MCF 10A (cell line): ENCODE results near the gene TEX12. TPM values are rescaled to one million over a fixed set of nuclear protein-coding genes. Genes with fewer than 3 reads are reported as not detected.

Source experiments
- BruUV-seq: library from RNA; stranded (reverse); fragments of 400-500 nt; replicated peaks from 2 replicates; lab custom pipeline; 2021; lab: Mats Ljungman, UMichigan
- CTCF ChIA-PET: fragments of 300-600 bp; sonication (Branson Sonifier 250); formaldehyde crosslinking; extraction: SDS; loops from one replicate; lab custom pipeline; 2021; ENCODE audit warnings: antibody characterized with exemption, inconsistent platforms; lab: Yijun Ruan, JAX
- POLR2A ChIA-PET: fragments of 300-600, 350-650 bp; sonication (Branson Sonifier 250); formaldehyde crosslinking; extraction: SDS; loops from one replicate; lab custom pipeline; 2020; ENCODE audit warnings: antibody characterized with exemption, inconsistent platforms; lab: Yijun Ruan, JAX
- DNase-seq: peaks from one replicate; pipeline ENCODE4 v3.0.0-alpha.2; 2018; ENCODE audit not compliant: unreplicated experiment
- H3K27ac Mint-ChIP-seq: one replicate; pipeline ENCODE4 v1.8.0; 2022; ENCODE audit warnings: mild to moderate bottlenecking, low read depth, mixed read lengths; ENCODE audit not compliant: unreplicated experiment
- H3K27me3 Mint-ChIP-seq: one replicate; pipeline ENCODE4 v1.8.0; 2022; ENCODE audit warnings: mixed read lengths; ENCODE audit not compliant: insufficient read depth, unreplicated experiment
- H3K36me3 Mint-ChIP-seq: one replicate; pipeline ENCODE4 v1.8.0; 2022; ENCODE audit warnings: mild to moderate bottlenecking, moderate library complexity, mixed read lengths; ENCODE audit not compliant: insufficient read depth, unreplicated experiment
- H3K4me1 Mint-ChIP-seq: one replicate; pipeline ENCODE4 v1.8.0; 2022; ENCODE audit warnings: mixed read lengths; ENCODE audit not compliant: insufficient read depth, unreplicated experiment
- H3K4me3 Mint-ChIP-seq: one replicate; pipeline ENCODE4 v1.8.0; 2022; ENCODE audit warnings: mild to moderate bottlenecking, moderate library complexity, mixed read lengths; ENCODE audit not compliant: unreplicated experiment
- H3K9me3 Mint-ChIP-seq: one replicate; pipeline ENCODE4 v1.8.0; 2022; ENCODE audit warnings: mixed read lengths; ENCODE audit not compliant: unreplicated experiment
- intact Hi-C: fragments of 100-400 bp; cut with micrococcal nuclease; formaldehyde crosslinking; loops from 2 replicates; pipeline ENCODE4 v1.14.1; 2022
- total RNA-seq: library from RNA; stranded (reverse); gene quantifications from 2 replicates; pipeline ENCODE4 v1.2.3, GENCODE V29; 2022
- TF ChIP-seq, protein P1 (sequence below): fragments of 200-600 bp; IDR thresholded peaks from one replicate; pipeline ENCODE4 v1.8.0; 2022; ENCODE audit warnings: antibody characterized with exemption, mild to moderate bottlenecking; ENCODE audit not compliant: unreplicated experiment

TEX12 gene
- total RNA-seq, 1 experiment from 2014 or later = not detected

DNA sequence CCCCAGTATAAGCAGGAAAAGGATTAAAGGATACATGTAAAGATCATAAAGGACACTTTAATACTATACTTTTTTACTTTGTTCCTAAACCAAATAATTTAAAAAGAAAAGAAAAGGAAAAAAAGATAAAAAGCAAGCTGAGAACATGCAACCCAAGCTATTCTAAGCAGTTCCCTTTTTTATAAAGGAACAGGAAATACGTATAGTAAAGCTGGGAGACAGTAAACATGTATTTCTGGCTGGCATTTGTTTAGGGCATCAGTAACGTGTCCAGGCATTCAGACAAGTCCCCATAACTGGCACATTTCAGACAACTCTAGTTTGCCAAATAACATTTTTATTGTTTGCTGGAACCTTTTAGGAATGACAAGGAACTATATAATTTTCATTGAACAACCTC is 33.1 kb downstream of the TEX12 start:
- H3K36me3 Mint-ChIP-seq = no peaks in the 10 kb centered on the region
- intact Hi-C loops = no loop called here
- peaks cover 16% of the 10 kb centered on the region for H3K4me1 Mint-ChIP-seq
- DNase-seq = no peak
- ChIA-PET CTCF (interaction anchor here (0.6 to 1.2 kb wide), 3 partner anchors 19 to 533 kb away, joined by 3 to 4 read pairs (median 4); no protein-coding TSS in a partner anchor), POLR2A (interaction anchor here (0.7 to 1.7 kb wide), 3 partner anchors 10 to 114 kb away, joined by 3 to 7 read pairs (median 4); partner anchors contain the start of genes IL18, SDHD and TIMM8B)
- H3K27me3 Mint-ChIP-seq = no peaks in the 10 kb centered on the region
- H3K9me3 Mint-ChIP-seq = no peaks in the 10 kb centered on the region
- no TSS peak for BruUV-seq
- H3K27ac Mint-ChIP-seq = no peak overlapping the region
- TF ChIP-seq, protein P1, sequence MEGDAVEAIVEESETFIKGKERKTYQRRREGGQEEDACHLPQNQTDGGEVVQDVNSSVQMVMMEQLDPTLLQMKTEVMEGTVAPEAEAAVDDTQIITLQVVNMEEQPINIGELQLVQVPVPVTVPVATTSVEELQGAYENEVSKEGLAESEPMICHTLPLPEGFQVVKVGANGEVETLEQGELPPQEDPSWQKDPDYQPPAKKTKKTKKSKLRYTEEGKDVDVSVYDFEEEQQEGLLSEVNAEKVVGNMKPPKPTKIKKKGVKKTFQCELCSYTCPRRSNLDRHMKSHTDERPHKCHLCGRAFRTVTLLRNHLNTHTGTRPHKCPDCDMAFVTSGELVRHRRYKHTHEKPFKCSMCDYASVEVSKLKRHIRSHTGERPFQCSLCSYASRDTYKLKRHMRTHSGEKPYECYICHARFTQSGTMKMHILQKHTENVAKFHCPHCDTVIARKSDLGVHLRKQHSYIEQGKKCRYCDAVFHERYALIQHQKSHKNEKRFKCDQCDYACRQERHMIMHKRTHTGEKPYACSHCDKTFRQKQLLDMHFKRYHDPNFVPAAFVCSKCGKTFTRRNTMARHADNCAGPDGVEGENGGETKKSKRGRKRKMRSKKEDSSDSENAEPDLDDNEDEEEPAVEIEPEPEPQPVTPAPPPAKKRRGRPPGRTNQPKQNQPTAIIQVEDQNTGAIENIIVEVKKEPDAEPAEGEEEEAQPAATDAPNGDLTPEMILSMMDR = no peak
- H3K4me3 Mint-ChIP-seq = no peak overlapping the region

DNA sequence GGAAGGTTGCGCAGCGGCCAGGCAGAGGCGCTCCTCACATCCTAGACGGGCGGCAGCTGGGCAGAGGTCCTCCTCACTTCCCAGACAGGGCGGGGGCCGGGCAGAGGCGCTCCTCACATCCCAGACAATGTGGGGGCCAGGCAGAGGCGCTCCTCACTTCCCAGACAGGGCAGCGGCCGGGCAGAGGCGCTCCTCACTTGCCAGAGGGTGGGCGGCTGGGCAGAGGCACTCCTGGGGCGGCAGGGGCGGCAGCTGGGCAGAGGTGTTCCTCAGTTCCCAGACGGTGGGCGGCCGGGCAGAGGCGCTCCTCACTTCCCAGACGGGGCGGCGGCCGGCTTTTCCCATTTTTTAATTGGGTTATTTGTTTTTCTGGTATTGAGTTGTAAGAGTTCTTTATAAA is 38.9 kb downstream of the TEX12 start:
- Mint-ChIP-seq H3K9me3 (no peaks in the 10 kb centered on the region), H3K27ac (no peak overlapping the region), H3K36me3 (no peaks in the 10 kb centered on the region), H3K4me1 (no peaks in the 10 kb centered on the region), H3K4me3 (no peak overlapping the region), H3K27me3 (no peaks in the 10 kb centered on the region)
- POLR2A ChIA-PET = no interaction called here
- DNase-seq = no peak
- TF ChIP-seq, protein P1 = no peak
- BruUV-seq = no TSS peak
- CTCF ChIA-PET = interaction anchor here (1.4 to 4.2 kb wide), 2 partner anchors 14 to 76 kb away, joined by 5 to 21 read pairs; no protein-coding TSS in a partner anchor
- intact Hi-C loops = no loop called here

DNA sequence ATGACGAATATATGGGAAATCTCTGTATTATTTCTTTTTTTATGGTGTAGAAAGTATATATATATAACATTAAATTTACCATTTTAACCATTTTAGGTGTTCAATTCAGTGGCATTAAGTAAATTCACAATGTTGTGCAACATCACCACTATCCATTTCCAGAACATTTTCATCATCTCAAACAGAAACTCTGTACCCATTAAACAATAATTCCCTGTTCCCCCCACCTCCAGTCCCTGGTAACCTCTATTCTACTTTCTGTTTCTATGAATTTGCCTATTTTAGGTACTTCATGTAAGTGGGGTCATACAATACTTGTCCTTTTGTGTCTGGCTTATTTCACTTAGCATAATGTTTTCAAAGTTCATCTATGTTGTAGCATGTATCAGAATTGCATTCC is 43.7 kb downstream of the TEX12 start:
- intact Hi-C loops = no loop called here
- H3K36me3 Mint-ChIP-seq = no peaks in the 10 kb centered on the region

DNA sequence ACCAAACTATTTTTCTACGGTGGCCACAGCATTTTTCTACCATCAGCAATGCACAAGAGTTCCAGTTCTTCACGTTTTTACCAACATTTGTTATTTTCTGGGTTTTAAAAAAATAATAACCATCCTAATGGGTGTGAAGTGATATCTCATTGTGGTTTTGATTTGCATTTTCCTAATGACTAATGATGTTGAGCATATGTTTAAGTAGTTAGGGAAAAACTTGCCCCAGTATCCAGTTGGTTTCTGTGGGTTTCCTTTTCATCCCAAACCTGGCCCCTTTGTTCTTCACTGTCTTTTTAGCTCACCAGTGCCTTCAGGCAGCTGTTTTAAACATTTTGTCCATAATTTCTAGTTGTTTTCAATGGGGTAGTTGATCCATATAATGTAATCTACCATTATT is 44.4 kb downstream of the TEX12 start:
- H3K36me3 Mint-ChIP-seq = no peaks in the 10 kb centered on the region
- POLR2A ChIA-PET = interaction anchor here (1.2 to 1.3 kb wide), 2 partner anchors 9 to 15 kb away, joined by 3 to 4 read pairs; no protein-coding TSS in a partner anchor
- peaks cover 6% of the 10 kb centered on the region for H3K4me1 Mint-ChIP-seq
- no peak for DNase-seq
- no TSS peak for BruUV-seq
- no peaks in the 10 kb centered on the region for H3K9me3 Mint-ChIP-seq
- TF ChIP-seq, protein P1 = no peak
- H3K27ac Mint-ChIP-seq = no peak overlapping the region
- H3K27me3 Mint-ChIP-seq = no peaks in the 10 kb centered on the region
- intact Hi-C loops = no loop called here
- CTCF ChIA-PET = interaction anchor here (1.2 kb wide), 1 partner anchor 69 kb away, joined by 5 read pairs; no protein-coding TSS in a partner anchor
- no peak overlapping the region for H3K4me3 Mint-ChIP-seq

More for the DNA sequence above, 43.7 kb downstream of the TEX12 start:
- ChIA-PET CTCF (no interaction called here), POLR2A (no interaction called here)
- no peak for DNase-seq
- Mint-ChIP-seq H3K4me1 (no peaks in the 10 kb centered on the region), H3K4me3 (no peak overlapping the region), H3K9me3 (no peaks in the 10 kb centered on the region), H3K27ac (no peak overlapping the region), H3K27me3 (no peaks in the 10 kb centered on the region)
- BruUV-seq = no TSS peak
- TF ChIP-seq, protein P1 = no peak
